ENCODE measurements around the gene AMELX. TPM values are rescaled to one million over a fixed set of nuclear protein-coding genes. Genes with fewer than 3 reads are reported as not detected.

AMELX gene
- 0.13 TPM in 1 of 2 replicates, not detected in the other for total RNA-seq (2014; rRNA removed; shearing (Covaris generic))

GRCh38 chrX:11293113-11293512 is at the start of gene AMELX:
TSS of gene AMELX (plus strand) at chrX:11293413. CDS start at chrX:11294789, 1,376 bp downstream.
- DNase-seq (ENCODE audit: low spot score) = no peak

- DNase-seq (ENCODE audit: low spot score) = no peak
These were observed 48.6 kb upstream of the AMELX start for GRCh38 chrX:11244636-11245035.

GRCh38 chrX:11254417-11255109 is 38.6 kb upstream of the AMELX start:
- DNase-seq (ENCODE audit: low spot score) = no peak

GRCh38 chrX:11257290-11257689 is 35.9 kb upstream of the AMELX start:
- no peak for DNase-seq (ENCODE audit: low spot score)

- DNase-seq (ENCODE audit: low spot score) = no peak
These were observed 35.5 kb upstream of the AMELX start for GRCh38 chrX:11257711-11258110.

GRCh38 chrX:11259437-11259836 is 33.8 kb upstream of the AMELX start:
- no peak for DNase-seq (ENCODE audit: low spot score)

GRCh38 chrX:11261260-11261659 is 32.0 kb upstream of the AMELX start:
- DNase-seq (ENCODE audit: low spot score) = no peak

GRCh38 chrX:11264925-11265324 is 28.3 kb upstream of the AMELX start:
- no peak for DNase-seq (ENCODE audit: low spot score)

- DNase-seq (ENCODE audit: low spot score) = no peak
These were observed 27.9 kb upstream of the AMELX start for GRCh38 chrX:11265352-11265751.

- no peak for DNase-seq (ENCODE audit: low spot score)
These were observed 26.6 kb upstream of the AMELX start for GRCh38 chrX:11266573-11267003.

- peak; percentile 32 for DNase-seq (ENCODE audit: low spot score)
These were observed 25.8 kb upstream of the AMELX start for GRCh38 chrX:11267425-11267824.

- DNase-seq (ENCODE audit: low spot score) = no peak
These were observed 24.2 kb upstream of the AMELX start for GRCh38 chrX:11269006-11269405.

GRCh38 chrX:11269996-11270395 is 23.2 kb upstream of the AMELX start:
- DNase-seq (ENCODE audit: low spot score) = no peak

GRCh38 chrX:11272290-11272689 is 20.9 kb upstream of the AMELX start:
- DNase-seq (ENCODE audit: low spot score) = no peak

- DNase-seq (ENCODE audit: low spot score) = no peak
These were observed 20.4 kb upstream of the AMELX start for GRCh38 chrX:11272863-11273262.

- no peak for DNase-seq (ENCODE audit: low spot score)
These were observed 19.7 kb upstream of the AMELX start for GRCh38 chrX:11273544-11273943.

- DNase-seq (ENCODE audit: low spot score) = no peak
These were observed 11.2 kb upstream of the AMELX start for GRCh38 chrX:11282043-11282442.

GRCh38 chrX:11285651-11286050 is 7.6 kb upstream of the AMELX start:
- no peak for DNase-seq (ENCODE audit: low spot score)

- no peak for DNase-seq (ENCODE audit: low spot score)
These were observed 5.7 kb upstream of the AMELX start for GRCh38 chrX:11287505-11287904.

GRCh38 chrX:11290416-11291102 is 2.7 kb upstream of the AMELX start:
- no peak for DNase-seq (ENCODE audit: low spot score)

- peak; percentile 49 for DNase-seq (ENCODE audit: low spot score)
These were observed 2.8 kb downstream of the AMELX start for GRCh38 chrX:11296051-11296450.

- no peak for DNase-seq (ENCODE audit: low spot score)
These were observed 5.4 kb downstream of the AMELX start for GRCh38 chrX:11298600-11298999.

GRCh38 chrX:11304829-11305228 is 11.6 kb downstream of the AMELX start:
- DNase-seq (ENCODE audit: low spot score) = no peak

Data from HT-29 (cell line).